ENCODE data around the gene CDC14A.

Gene CDC14A

GRCh38 chr1:100441651-100442050, 89.3 kb downstream of the CDC14A start:
- H3K9me3 ChIP-seq (ENCODE audit: control insufficient read depth, insufficient read depth, low read length) = no peaks in the 10 kb centered on the region
- peaks cover 14% of the 10 kb centered on the region; the same call in 1 of the 2 replicates for H3K4me1 ChIP-seq (ENCODE audit: insufficient read depth, low read length)
- H3K36me3 ChIP-seq (ENCODE audit: insufficient read depth, low read length) = no peaks in the 10 kb centered on the region
- H3K9ac ChIP-seq (ENCODE audit: low read depth, low read length) = no peak overlapping the region

- Histone ChIP-seq H3K36me3 (ENCODE audit: insufficient read depth, low read length) (no peaks in the 10 kb centered on the region), H3K9ac (ENCODE audit: low read depth, low read length) (no peak overlapping the region), H3K4me1 (ENCODE audit: insufficient read depth, low read length) (peaks cover 8% of the 10 kb centered on the region; the same call in 1 of the 2 replicates), H3K9me3 (ENCODE audit: control insufficient read depth, insufficient read depth, low read length) (no peaks in the 10 kb centered on the region)
Observed at GRCh38 chr1:100443811-100444571, 91.7 kb downstream of the CDC14A start.

- Histone ChIP-seq H3K9ac (ENCODE audit: low read depth, low read length) (no peak overlapping the region), H3K9me3 (ENCODE audit: control insufficient read depth, insufficient read depth, low read length) (no peaks in the 10 kb centered on the region), H3K4me1 (ENCODE audit: insufficient read depth, low read length) (no peaks in the 10 kb centered on the region), H3K36me3 (ENCODE audit: insufficient read depth, low read length) (no peaks in the 10 kb centered on the region)
Observed at GRCh38 chr1:100445565-100445964, 93.3 kb downstream of the CDC14A start.

GRCh38 chr1:100448366-100448765, 96.1 kb downstream of the CDC14A start:
- no peaks in the 10 kb centered on the region for H3K9me3 ChIP-seq (ENCODE audit: control insufficient read depth, insufficient read depth, low read length)
- no peaks in the 10 kb centered on the region for H3K36me3 ChIP-seq (ENCODE audit: insufficient read depth, low read length)
- H3K4me1 ChIP-seq (ENCODE audit: insufficient read depth, low read length) = no peaks in the 10 kb centered on the region
- H3K9ac ChIP-seq (ENCODE audit: low read depth, low read length) = no peak overlapping the region

- H3K4me1 ChIP-seq (ENCODE audit: insufficient read depth, low read length) = no peaks in the 10 kb centered on the region
- no peaks in the 10 kb centered on the region for H3K9me3 ChIP-seq (ENCODE audit: control insufficient read depth, insufficient read depth, low read length)
- H3K9ac ChIP-seq (ENCODE audit: low read depth, low read length) = no peak overlapping the region
- H3K36me3 ChIP-seq (ENCODE audit: insufficient read depth, low read length) = no peaks in the 10 kb centered on the region
Observed at GRCh38 chr1:100449477-100449876, 97.2 kb downstream of the CDC14A start.

GRCh38 chr1:100452641-100453040, 100.3 kb downstream of the CDC14A start:
- no peaks in the 10 kb centered on the region for H3K9me3 ChIP-seq (ENCODE audit: control insufficient read depth, insufficient read depth, low read length)
- no peaks in the 10 kb centered on the region for H3K4me1 ChIP-seq (ENCODE audit: insufficient read depth, low read length)
- no peaks in the 10 kb centered on the region for H3K36me3 ChIP-seq (ENCODE audit: insufficient read depth, low read length)
- no peak overlapping the region for H3K9ac ChIP-seq (ENCODE audit: low read depth, low read length)

GRCh38 chr1:100455478-100456072, 103.3 kb downstream of the CDC14A start:
- H3K9ac ChIP-seq (ENCODE audit: low read depth, low read length) = no peak overlapping the region
- H3K36me3 ChIP-seq (ENCODE audit: insufficient read depth, low read length) = no peaks in the 10 kb centered on the region
- no peaks in the 10 kb centered on the region for H3K9me3 ChIP-seq (ENCODE audit: control insufficient read depth, insufficient read depth, low read length)
- H3K4me1 ChIP-seq (ENCODE audit: insufficient read depth, low read length) = peaks cover 3% of the 10 kb centered on the region

GRCh38 chr1:100456880-100457279, 104.6 kb downstream of the CDC14A start:
- peaks cover 4% of the 10 kb centered on the region for H3K4me1 ChIP-seq (ENCODE audit: insufficient read depth, low read length)

GRCh38 chr1:100457683-100458082, 105.4 kb downstream of the CDC14A start:
- Histone ChIP-seq H3K9ac (ENCODE audit: low read depth, low read length) (no peak overlapping the region), H3K36me3 (ENCODE audit: insufficient read depth, low read length) (no peaks in the 10 kb centered on the region), H3K4me1 (ENCODE audit: insufficient read depth, low read length) (peaks cover 12% of the 10 kb centered on the region), H3K9me3 (ENCODE audit: control insufficient read depth, insufficient read depth, low read length) (no peaks in the 10 kb centered on the region)

More at GRCh38 chr1:100456880-100457279, 104.6 kb downstream of the CDC14A start:
- Histone ChIP-seq H3K9ac (ENCODE audit: low read depth, low read length) (no peak overlapping the region), H3K9me3 (ENCODE audit: control insufficient read depth, insufficient read depth, low read length) (no peaks in the 10 kb centered on the region), H3K36me3 (ENCODE audit: insufficient read depth, low read length) (no peaks in the 10 kb centered on the region)

GRCh38 chr1:100458661-100459357, 106.5 kb downstream of the CDC14A start:
- Histone ChIP-seq H3K9ac (ENCODE audit: low read depth, low read length) (no peak overlapping the region), H3K36me3 (ENCODE audit: insufficient read depth, low read length) (no peaks in the 10 kb centered on the region), H3K9me3 (ENCODE audit: control insufficient read depth, insufficient read depth, low read length) (no peaks in the 10 kb centered on the region), H3K4me1 (ENCODE audit: insufficient read depth, low read length) (peaks cover 22% of the 10 kb centered on the region)

GRCh38 chr1:100459358-100460114, 107.2 kb downstream of the CDC14A start:
- Histone ChIP-seq H3K36me3 (ENCODE audit: insufficient read depth, low read length) (no peaks in the 10 kb centered on the region), H3K4me1 (ENCODE audit: insufficient read depth, low read length) (peaks cover 28% of the 10 kb centered on the region), H3K9me3 (ENCODE audit: control insufficient read depth, insufficient read depth, low read length) (no peaks in the 10 kb centered on the region), H3K9ac (ENCODE audit: low read depth, low read length) (no peak overlapping the region)

- Histone ChIP-seq H3K9ac (ENCODE audit: low read depth, low read length) (no peak overlapping the region), H3K9me3 (ENCODE audit: control insufficient read depth, insufficient read depth, low read length) (no peaks in the 10 kb centered on the region), H3K36me3 (ENCODE audit: insufficient read depth, low read length) (no peaks in the 10 kb centered on the region), H3K4me1 (ENCODE audit: insufficient read depth, low read length) (peaks cover 28% of the 10 kb centered on the region)
Observed at GRCh38 chr1:100461222-100461621, 108.9 kb downstream of the CDC14A start.

GRCh38 chr1:100462326-100463025, 110.2 kb downstream of the CDC14A start:
- Histone ChIP-seq H3K9me3 (ENCODE audit: control insufficient read depth, insufficient read depth, low read length) (no peaks in the 10 kb centered on the region), H3K9ac (ENCODE audit: low read depth, low read length) (no peak overlapping the region), H3K4me1 (ENCODE audit: insufficient read depth, low read length) (peaks cover 28% of the 10 kb centered on the region), H3K36me3 (ENCODE audit: insufficient read depth, low read length) (no peaks in the 10 kb centered on the region)

Data from ES-I3 (cell line).